Liver (tissue), 9 donors: ENCODE results near the gene DPEP3. TPM values are rescaled to one million over a fixed set of nuclear protein-coding genes. Genes with fewer than 3 reads are reported as not detected.

Source experiments
- DNase-seq: peaks from one replicate; pipeline ENCODE4 v3.0.0-alpha.2; 2017; ENCODE audit warnings: low spot score
- H3K27ac ChIP-seq, 2 donors: one replicate each; pipeline ENCODE4 v1.7.0; 2013; ENCODE audit warnings: inconsistent platforms in 2 of 2, low read length in 2 of 2, control low read depth in 1 of 2, low read depth in 1 of 2, mild to moderate bottlenecking in 1 of 2
- H3K27me3 ChIP-seq, 4 donors: one replicate each; pipeline versions ENCODE4 v1.6.1 to v1.7.0; 2013; ENCODE audit warnings: low read length in 3 of 4, inconsistent platforms in 1 of 4, mild to moderate bottlenecking in 1 of 4, moderate library complexity in 1 of 4; ENCODE audit not compliant: control insufficient read depth in 4 of 4, insufficient read depth in 4 of 4
- H3K36me3 ChIP-seq, 4 donors: one replicate each; pipeline versions ENCODE4 v1.6.1 to v1.7.0; 2013; ENCODE audit warnings: low read length in 3 of 4, mild to moderate bottlenecking in 3 of 4, low read depth in 1 of 4, moderate library complexity in 1 of 4; ENCODE audit not compliant: control insufficient read depth in 4 of 4, insufficient read depth in 3 of 4
- H3K4me1 ChIP-seq, 4 donors: one replicate each; pipeline versions ENCODE4 v1.6.1 to v1.7.0; 2013; ENCODE audit warnings: low read length in 3 of 4, mild to moderate bottlenecking in 3 of 4, moderate library complexity in 1 of 4; ENCODE audit not compliant: control insufficient read depth in 4 of 4, insufficient read depth in 4 of 4
- H3K4me3 ChIP-seq, 3 donors: one replicate each; pipeline versions ENCODE4 v1.6.1 to v1.7.0; 2013; ENCODE audit warnings: low read length in 3 of 3, control low read depth in 1 of 3, low read depth in 1 of 3, mild to moderate bottlenecking in 1 of 3
- H3K9ac ChIP-seq, 2 donors: one replicate each; pipeline ENCODE4 v1.7.0; 2013; ENCODE audit warnings: low read length in 2 of 2, mild to moderate bottlenecking in 2 of 2, moderate library complexity in 2 of 2, control low read depth in 1 of 2, low read depth in 1 of 2
- H3K9me3 ChIP-seq, 4 donors: one replicate each; pipeline versions ENCODE4 v1.6.1 to v1.7.0; 2013; ENCODE audit warnings: low read length in 3 of 4; ENCODE audit not compliant: control insufficient read depth in 4 of 4
- EGR1 ChIP-seq, 2 donors: IDR thresholded peaks; 2 replicates each; pipeline ENCODE4 v1.6.1; 2016 to 2018; ENCODE audit warnings: antibody characterized with exemption in 2 of 2, low read depth in 2 of 2
- FOXA1 ChIP-seq: IDR thresholded peaks from 2 replicates; pipeline ENCODE4 v1.6.1; 2016; ENCODE audit warnings: antibody characterized with exemption
- FOXA2 ChIP-seq: IDR thresholded peaks from 2 replicates; pipeline ENCODE4 v1.6.1; 2016; ENCODE audit warnings: antibody characterized with exemption
- HNF4A ChIP-seq, 2 donors: conservative IDR thresholded peaks; 2 replicates each; pipeline ENCODE4 v1.6.1; 2016; ENCODE audit warnings: antibody characterized with exemption in 2 of 2, mild to moderate bottlenecking in 2 of 2
- HNF4G ChIP-seq: IDR thresholded peaks from 2 replicates; pipeline ENCODE4 v1.6.1; 2016; ENCODE audit warnings: antibody characterized with exemption
- JUND ChIP-seq, 2 donors: IDR thresholded peaks; 2 replicates each; pipeline ENCODE4 v1.6.1; 2016; ENCODE audit warnings: antibody characterized with exemption in 2 of 2
- NR2F2 ChIP-seq: IDR thresholded peaks from 2 replicates; pipeline ENCODE4 v1.6.1; 2016; ENCODE audit warnings: antibody characterized with exemption
- RAD21 ChIP-seq, 2 donors: IDR thresholded peaks; 2 replicates each; pipeline ENCODE4 v1.6.1; 2016; ENCODE audit warnings: antibody characterized with exemption in 2 of 2, mild to moderate bottlenecking in 2 of 2
- REST ChIP-seq: IDR thresholded peaks from 2 replicates; pipeline ENCODE4 v1.6.1; 2016; ENCODE audit warnings: antibody characterized with exemption, mild to moderate bottlenecking
- YY1 ChIP-seq: IDR thresholded peaks from 2 replicates; pipeline ENCODE4 v1.6.1; 2016; ENCODE audit warnings: antibody characterized with exemption, mild to moderate bottlenecking
- WGBS: extraction: QIAGEN DNeasy Blood & Tissue Kit; methylation state at CpG from one replicate; pipeline ENCODE4 v1.1.7; 2013; 5-methylcytosine and 5-hydroxymethylcytosine counted together
- polyA plus RNA-seq, 2 donors: library from polyadenylated mRNA; stranded (reverse) in 1 of 2; unstranded in 1 of 2; fragments of 200-250 nt in 1 of 2; fragments of >200 nt in 1 of 2; fragmentation: Nextera tagmentation in 1 of 2; extraction: Ambion mirVana in 1 of 2; gene quantifications; one replicate each; pipeline versions ENCODE4 v1.2.1 to v1.2.3, GENCODE V29; 2013 to 2015
- total RNA-seq, 2 donors: library from RNA; depleted of rRNA; stranded (reverse); fragments of >200 nt; gene quantifications; one replicate each; pipeline ENCODE4 v1.2.3, GENCODE V29; 2014
- TF ChIP-seq, protein P1 (sequence below): IDR thresholded peaks from 2 replicates; pipeline ENCODE4 v1.6.1; 2016; ENCODE audit warnings: antibody characterized with exemption
- TF ChIP-seq, protein P2 (sequence below): fragments of 150-350 bp; IDR thresholded peaks from 2 replicates; pipeline ENCODE4 v1.5.1; 2017; ENCODE audit warnings: improper control_type of control experiment, low read depth, low read length; ENCODE audit not compliant: missing input control
- donor health status: healthy.
- donor health status: healthy.
- donor health status: healthy.
- donor health status: healthy.
- donor health status: healthy.

DPEP3 gene
- total and polyA plus RNA-seq, 4 donors = 0.08 to 0.37 (median 0.22) TPM; not detected in 1

DNA sequence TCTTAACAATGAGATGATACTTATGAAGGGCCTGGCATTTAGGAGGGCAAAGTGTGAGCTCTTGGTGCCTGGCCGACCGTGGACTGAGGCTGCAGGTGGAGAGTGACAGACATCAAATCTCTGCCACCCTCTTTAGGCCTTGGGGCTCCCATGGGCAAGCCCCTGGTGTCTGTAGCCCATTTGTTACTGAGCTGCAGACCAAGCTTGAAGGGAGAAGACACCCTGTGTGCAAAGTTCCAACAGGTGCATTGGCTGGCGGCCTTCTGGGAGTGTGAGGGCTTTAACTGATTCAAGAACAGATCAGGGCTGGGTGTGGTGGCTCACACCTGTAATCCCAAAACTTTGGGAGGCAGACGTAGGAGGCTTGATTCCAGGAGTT, 47.8 kb downstream of the DPEP3 start:
- H3K36me3 ChIP-seq = peaks cover 3 to 32% (median 10%) of the 10 kb centered on the region in 4 donors
- DNase-seq = no peak
- no peak overlapping the region for H3K4me3 ChIP-seq
- peaks cover 3 to 20% (median 16%) of the 10 kb centered on the region in 4 donors for H3K4me1 ChIP-seq
- WGBS = 96% methylated on average over 4 of the region's 4 CpGs
- H3K27me3 ChIP-seq = no peaks in the 10 kb centered on the region
- H3K27ac ChIP-seq = no peak overlapping the region
- no peak overlapping the region for H3K9ac ChIP-seq
- no peak for TF ChIP-seq HNF4G
- TF ChIP-seq EGR1 (IDR thresholded peaks at IDR 0.05; ENCODE audit: low read depth in 2 of 2) = no peak
- no peak for TF ChIP-seq HNF4A (conservative IDR thresholded peaks at IDR 0.05)
- TF ChIP-seq JUND (IDR thresholded peaks at IDR 0.05) = no peak
- no peak for TF ChIP-seq NR2F2
- no peak for TF ChIP-seq REST
- no peak for TF ChIP-seq FOXA1
- TF ChIP-seq YY1 = no peak
- TF ChIP-seq, protein P1, sequence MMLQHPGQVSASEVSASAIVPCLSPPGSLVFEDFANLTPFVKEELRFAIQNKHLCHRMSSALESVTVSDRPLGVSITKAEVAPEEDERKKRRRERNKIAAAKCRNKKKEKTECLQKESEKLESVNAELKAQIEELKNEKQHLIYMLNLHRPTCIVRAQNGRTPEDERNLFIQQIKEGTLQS = no peak
- H3K9me3 ChIP-seq = no peaks in the 10 kb centered on the region

GRCh38 chr16:67931712-67932461, 48.4 kb downstream of the DPEP3 start, which contains the start of gene CTRL:
CTRL (minus strand) TSS chr16:67931862; CDS start chr16:67931852, 10 bp downstream.
- TF ChIP-seq, protein P2, sequence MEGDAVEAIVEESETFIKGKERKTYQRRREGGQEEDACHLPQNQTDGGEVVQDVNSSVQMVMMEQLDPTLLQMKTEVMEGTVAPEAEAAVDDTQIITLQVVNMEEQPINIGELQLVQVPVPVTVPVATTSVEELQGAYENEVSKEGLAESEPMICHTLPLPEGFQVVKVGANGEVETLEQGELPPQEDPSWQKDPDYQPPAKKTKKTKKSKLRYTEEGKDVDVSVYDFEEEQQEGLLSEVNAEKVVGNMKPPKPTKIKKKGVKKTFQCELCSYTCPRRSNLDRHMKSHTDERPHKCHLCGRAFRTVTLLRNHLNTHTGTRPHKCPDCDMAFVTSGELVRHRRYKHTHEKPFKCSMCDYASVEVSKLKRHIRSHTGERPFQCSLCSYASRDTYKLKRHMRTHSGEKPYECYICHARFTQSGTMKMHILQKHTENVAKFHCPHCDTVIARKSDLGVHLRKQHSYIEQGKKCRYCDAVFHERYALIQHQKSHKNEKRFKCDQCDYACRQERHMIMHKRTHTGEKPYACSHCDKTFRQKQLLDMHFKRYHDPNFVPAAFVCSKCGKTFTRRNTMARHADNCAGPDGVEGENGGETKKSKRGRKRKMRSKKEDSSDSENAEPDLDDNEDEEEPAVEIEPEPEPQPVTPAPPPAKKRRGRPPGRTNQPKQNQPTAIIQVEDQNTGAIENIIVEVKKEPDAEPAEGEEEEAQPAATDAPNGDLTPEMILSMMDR = no peak
- TF ChIP-seq JUND (IDR thresholded peaks at IDR 0.05) (no peak), NR2F2 (no peak), FOXA2 (no peak), YY1 (no peak), HNF4A (conservative IDR thresholded peaks at IDR 0.05) (no peak), RAD21 (IDR thresholded peaks at IDR 0.05) (no peak)
- TF ChIP-seq, protein P1 = no peak
- Histone ChIP-seq H3K27ac (no peak within 1 kb of the TSS), H3K4me3 (no peak within 1 kb of the TSS), H3K27me3 (no peaks in the 10 kb centered on the region), H3K4me1 (peaks cover 0 to 15% (median 11%) of the 10 kb centered on the region in 4 donors), H3K36me3 (peaks cover 3 to 35% (median 11%) of the 10 kb centered on the region in 4 donors), H3K9ac (no peak within 1 kb of the TSS), H3K9me3 (no peaks in the 10 kb centered on the region)
- no peak for DNase-seq
- 93% methylated on average over 15 of the region's 15 CpGs for WGBS
